Measurements from ENCODE around the gene RNF11. TPM values are rescaled to one million over a fixed set of nuclear protein-coding genes. Genes with fewer than 3 reads are reported as not detected.

The RNF11 gene
- polyA plus RNA-seq, 1 donor (not counting 4 experiments of a cell fraction or from before 2014, with no cell fraction given), result 113 TPM

- Histone ChIP-seq H3K4me1 (ENCODE audit: control insufficient read depth, extremely low read depth, insufficient read depth, low read length) (peaks cover 19% of the 10 kb centered on the region), H3K4me2 (ENCODE audit: control insufficient read depth, extremely low read depth, insufficient read depth, low read depth, low read length) (no peak overlapping the region), H3K79me2 (ENCODE audit: control insufficient read depth, insufficient read depth, low read length) (no peaks in the 10 kb centered on the region), H3K9me1 (ENCODE audit: control insufficient read depth, extremely low read depth, insufficient read depth, low read length) (no peaks in the 10 kb centered on the region), H3K27ac (ENCODE audit: control insufficient read depth, insufficient read depth, low read length) (no peak overlapping the region), H4K20me1 (ENCODE audit: control insufficient read depth, extremely low read depth, insufficient read depth, low read length) (no peaks in the 10 kb centered on the region), H3K4me3 (ENCODE audit: control insufficient read depth in 2 of 3, extremely low read depth in 1 of 3, insufficient read depth in 2 of 3, low read depth in 1 of 3, low read length in 3 of 3) (no peak overlapping the region), H3K9me3 (ENCODE audit: control insufficient read depth, low read depth, low read length) (no peaks in the 10 kb centered on the region), H3K27me3 (ENCODE audit: control insufficient read depth, extremely low read depth, insufficient read depth, low read length) (no peaks in the 10 kb centered on the region), H2AFZ (ENCODE audit: control insufficient read depth, low read length) (no peak overlapping the region), H3K36me3 (ENCODE audit: control insufficient read depth in 2 of 2, extremely low read depth in 1 of 2, insufficient read depth in 2 of 2, low read length in 2 of 2) (no peaks in the 10 kb centered on the region), H3K9ac (ENCODE audit: control insufficient read depth, extremely low read depth, insufficient read depth, low read length) (no peak overlapping the region)
- no peak for FAIRE-seq
- no peak for DNase-seq (ENCODE audit: low read depth, low spot score)
- dilution Hi-C loops (cut with MboI; ENCODE audit: extremely low pct_ligation_motif_present, low sequenced_read_pairs), result no loop called here
- TF ChIP-seq CTCF (optimal IDR thresholded peaks at IDR 0.05 in 1 of 3, IDR thresholded peaks at IDR 0.05 in 1 of 3, conservative IDR thresholded peaks at IDR 0.05 in 1 of 3; ENCODE audit: extremely low read depth in 1 of 3, insufficient read depth in 2 of 3, low read length in 3 of 3) (no peak), EZH2 (IDR thresholded peaks at IDR 0.05; ENCODE audit: low read length) (no peak)
Observed at GRCh38 chr1:51217101-51217500, 19.0 kb upstream of the RNF11 start.

GRCh38 chr1:51218570-51218969 lies 17.5 kb upstream of the RNF11 start:
- H3K36me3 ChIP-seq (ENCODE audit: control insufficient read depth in 2 of 2, extremely low read depth in 1 of 2, insufficient read depth in 2 of 2, low read length in 2 of 2), result no peaks in the 10 kb centered on the region
- H3K9ac ChIP-seq (ENCODE audit: control insufficient read depth, extremely low read depth, insufficient read depth, low read length), result no peak overlapping the region
- H3K27ac ChIP-seq (ENCODE audit: control insufficient read depth, insufficient read depth, low read length), result no peak overlapping the region
- no peak overlapping the region for H2AFZ ChIP-seq (ENCODE audit: control insufficient read depth, low read length)
- H3K9me3 ChIP-seq (ENCODE audit: control insufficient read depth, low read depth, low read length), result no peaks in the 10 kb centered on the region
- no peaks in the 10 kb centered on the region for H4K20me1 ChIP-seq (ENCODE audit: control insufficient read depth, extremely low read depth, insufficient read depth, low read length)
- peaks cover 19% of the 10 kb centered on the region for H3K4me1 ChIP-seq (ENCODE audit: control insufficient read depth, extremely low read depth, insufficient read depth, low read length)
- no peak overlapping the region for H3K4me3 ChIP-seq (ENCODE audit: control insufficient read depth in 2 of 3, extremely low read depth in 1 of 3, insufficient read depth in 2 of 3, low read depth in 1 of 3, low read length in 3 of 3)
- dilution Hi-C loops (cut with MboI; ENCODE audit: extremely low pct_ligation_motif_present, low sequenced_read_pairs), result no loop called here
- no peak for FAIRE-seq
- H3K79me2 ChIP-seq (ENCODE audit: control insufficient read depth, insufficient read depth, low read length), result no peaks in the 10 kb centered on the region
- H3K27me3 ChIP-seq (ENCODE audit: control insufficient read depth, extremely low read depth, insufficient read depth, low read length), result no peaks in the 10 kb centered on the region
- TF ChIP-seq EZH2 (IDR thresholded peaks at IDR 0.05; ENCODE audit: low read length) (no peak), CTCF (optimal IDR thresholded peaks at IDR 0.05 in 1 of 3, IDR thresholded peaks at IDR 0.05 in 1 of 3, conservative IDR thresholded peaks at IDR 0.05 in 1 of 3; ENCODE audit: extremely low read depth in 1 of 3, insufficient read depth in 2 of 3, low read length in 3 of 3) (peak in 1 of 3 experiments; percentile 24)
- H3K9me1 ChIP-seq (ENCODE audit: control insufficient read depth, extremely low read depth, insufficient read depth, low read length), result no peaks in the 10 kb centered on the region
- no peak overlapping the region for H3K4me2 ChIP-seq (ENCODE audit: control insufficient read depth, extremely low read depth, insufficient read depth, low read depth, low read length)
- DNase-seq (ENCODE audit: low read depth, low spot score), result no peak
